Measurements from ENCODE around the gene CLEC3A.
"Not testable (repeated sequence)": the region's sequence is repeated elsewhere in the genome, so short reads cannot be mapped to it uniquely, and the experiment has no call there.

Gene CLEC3A, protein sequence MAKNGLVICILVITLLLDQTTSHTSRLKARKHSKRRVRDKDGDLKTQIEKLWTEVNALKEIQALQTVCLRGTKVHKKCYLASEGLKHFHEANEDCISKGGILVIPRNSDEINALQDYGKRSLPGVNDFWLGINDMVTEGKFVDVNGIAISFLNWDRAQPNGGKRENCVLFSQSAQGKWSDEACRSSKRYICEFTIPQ

DNA sequence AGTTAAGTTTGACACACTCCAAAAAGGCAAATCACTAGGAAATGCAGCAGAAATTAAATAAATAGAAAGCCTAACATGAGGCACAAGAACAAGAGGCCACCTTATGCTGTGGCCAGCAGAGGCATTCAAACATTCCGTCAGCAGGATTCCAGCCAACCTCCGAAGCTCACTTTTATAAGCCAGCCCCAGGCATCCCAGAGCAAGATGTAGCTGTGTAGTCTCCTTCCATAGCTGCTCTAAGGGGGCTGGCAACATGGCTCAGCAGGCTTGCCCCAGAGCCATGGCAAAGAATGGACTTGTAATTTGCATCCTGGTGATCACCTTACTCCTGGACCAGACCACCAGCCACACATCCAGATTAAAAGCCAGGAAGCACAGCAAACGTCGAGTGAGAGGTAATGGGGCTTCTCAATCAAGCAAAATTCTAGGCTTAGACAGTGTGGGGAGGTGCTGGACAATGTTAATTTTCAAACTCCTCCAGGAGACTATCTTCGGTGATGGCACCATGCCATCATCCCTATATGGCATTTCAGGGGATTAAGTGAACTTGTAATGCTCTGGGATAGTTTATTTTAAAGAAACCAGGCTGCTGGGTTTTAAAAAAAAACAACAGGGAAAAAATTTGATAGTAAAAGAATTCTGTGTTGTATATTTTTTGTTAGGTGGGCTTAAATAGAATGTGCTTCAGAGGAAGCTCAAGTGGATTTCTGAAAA, at the start of gene CLEC3A:
TSS of gene CLEC3A (plus strand) at position 202 of the 714 bp plus-strand sequence. CDS start at position 281, 79 bp downstream.
- DNase-seq (ENCODE audit: low read depth in 2 of 2): no peak

DNA sequence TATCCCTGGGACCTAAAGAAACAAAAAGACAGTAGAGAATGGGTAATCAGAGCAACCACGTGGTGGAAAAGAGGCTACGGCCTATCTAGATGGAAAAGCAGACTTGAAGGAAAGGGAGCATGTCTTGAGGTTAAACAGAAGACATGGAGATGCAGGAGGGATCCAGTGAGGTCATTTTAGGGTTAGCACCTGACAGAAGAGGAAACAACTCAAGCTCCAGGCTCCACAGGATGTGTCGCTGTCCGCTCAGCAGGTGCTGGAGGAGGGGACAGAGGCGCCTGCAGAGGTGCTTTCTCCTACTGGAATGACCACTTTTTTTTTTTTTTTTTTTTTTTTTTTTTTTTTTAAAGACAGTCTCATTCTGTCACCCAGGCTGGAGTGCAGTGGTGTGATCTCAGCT, 47.5 kb upstream of the CLEC3A start:
- DNase-seq (ENCODE audit: low read depth in 2 of 2): no peak

DNA sequence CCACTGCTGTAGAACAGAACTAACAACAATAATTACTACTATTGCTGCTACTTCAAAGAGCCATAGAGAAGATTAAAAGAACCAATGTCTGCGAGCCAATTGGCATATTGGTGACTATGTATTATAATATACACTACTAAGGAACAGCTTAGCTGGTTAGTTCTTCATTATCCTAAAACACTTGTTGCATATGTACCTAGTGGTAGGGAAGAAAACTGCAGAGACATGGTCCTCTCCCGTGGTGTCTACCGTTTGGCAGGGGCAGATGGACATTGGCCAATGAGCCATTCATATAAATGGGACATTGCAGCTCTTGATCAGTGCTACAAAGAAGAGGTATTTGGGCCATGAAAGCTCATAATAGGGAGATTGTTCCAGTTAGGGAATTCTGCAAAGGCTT, 46.4 kb upstream of the CLEC3A start:
- DNase-seq (ENCODE audit: low read depth in 2 of 2): no peak

DNA sequence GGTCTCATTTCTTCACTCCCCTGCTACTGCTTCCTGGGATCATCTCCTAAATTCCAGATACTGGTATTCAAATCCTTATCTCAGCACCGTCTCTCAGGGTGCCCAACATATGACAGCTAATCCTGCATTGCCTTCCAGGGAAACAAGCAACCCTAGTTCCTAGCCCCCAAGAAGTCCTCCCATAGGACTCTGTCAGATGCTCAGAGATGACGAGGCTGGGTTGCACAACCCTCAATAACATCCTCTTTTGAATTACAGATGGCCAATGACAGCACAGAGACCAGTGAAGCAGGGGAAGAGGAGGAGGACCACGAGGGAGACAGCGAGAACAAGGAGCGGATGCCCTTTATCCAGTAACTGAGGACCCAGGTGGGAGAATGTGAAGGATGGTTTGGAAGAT, 45.0 kb upstream of the CLEC3A start:
- no peak for DNase-seq (ENCODE audit: low read depth in 2 of 2)

DNA sequence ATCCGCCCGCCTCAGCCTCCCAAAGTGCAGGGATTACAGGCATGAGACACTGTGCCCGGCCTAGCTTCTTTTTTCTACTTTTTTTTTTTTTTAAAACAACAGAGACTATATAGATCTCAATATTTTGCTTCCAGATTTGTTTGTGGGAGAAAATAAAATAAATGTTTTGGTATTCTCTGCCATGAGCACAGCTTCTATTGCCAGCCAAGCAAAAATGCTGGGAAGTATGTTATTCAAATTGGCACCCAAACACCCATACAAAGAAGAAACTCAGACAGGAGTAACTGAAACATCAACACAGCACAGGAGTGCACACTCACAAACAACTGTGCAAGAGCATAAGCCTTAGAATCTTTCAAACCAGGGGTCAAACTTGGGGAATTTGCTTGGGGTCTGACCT, 37.2 kb upstream of the CLEC3A start:
- no peak for DNase-seq (ENCODE audit: low read depth in 2 of 2)

DNA sequence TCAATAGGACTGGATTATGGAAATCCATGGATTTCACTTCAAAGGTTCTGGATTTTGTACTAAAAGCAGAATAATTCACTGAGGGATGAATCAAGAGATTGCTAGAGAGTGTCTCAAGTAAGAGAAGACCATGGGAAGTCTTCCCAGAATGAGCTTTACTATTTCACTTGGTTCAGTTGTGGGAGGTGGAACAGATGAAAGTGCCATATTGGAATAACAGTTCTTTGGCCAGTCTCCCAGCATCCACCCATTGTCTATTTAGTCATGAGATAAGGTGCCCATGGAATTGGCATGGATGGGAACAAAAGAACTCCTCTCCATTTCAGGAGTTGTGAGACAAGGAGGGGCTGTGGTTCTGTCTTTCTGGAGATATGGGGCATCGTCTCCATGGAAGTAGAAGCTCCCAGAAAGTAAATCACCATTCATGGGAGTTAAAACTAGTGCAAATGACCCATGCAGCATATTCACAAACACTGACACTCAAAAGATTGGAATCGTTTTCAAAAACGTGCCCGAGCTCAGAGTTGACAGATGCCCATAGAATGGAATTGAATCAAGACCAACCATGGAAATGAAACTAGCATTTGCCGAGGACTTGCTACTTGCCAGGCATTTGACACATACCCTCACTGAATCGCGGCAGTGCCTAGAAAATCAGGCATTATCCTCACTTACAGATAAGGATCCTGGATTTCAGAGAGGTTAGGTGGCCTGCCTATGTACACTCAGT, 36.2 kb upstream of the CLEC3A start:
- DNase-seq (ENCODE audit: low read depth in 2 of 2): no peak

DNA sequence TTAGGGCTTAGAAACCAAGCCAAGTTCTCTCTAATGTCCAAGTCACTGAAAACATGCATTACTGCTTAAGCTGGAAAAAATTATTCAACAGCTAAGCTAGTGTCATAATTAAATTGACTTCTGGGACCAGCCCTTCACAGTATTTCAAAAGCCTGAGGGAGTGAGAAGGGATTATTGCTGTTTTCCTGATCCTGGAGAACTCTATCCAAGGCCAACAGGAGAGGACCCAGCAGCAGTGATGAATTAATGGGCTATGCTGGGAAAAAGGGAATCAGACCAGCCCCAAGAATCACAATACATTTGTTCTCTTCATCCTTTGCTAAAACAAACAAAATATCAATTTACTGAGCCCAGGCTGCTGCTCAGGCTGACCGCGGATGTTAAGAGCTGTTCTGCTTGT, 34.5 kb upstream of the CLEC3A start:
- DNase-seq (ENCODE audit: low read depth in 2 of 2): no peak

DNA sequence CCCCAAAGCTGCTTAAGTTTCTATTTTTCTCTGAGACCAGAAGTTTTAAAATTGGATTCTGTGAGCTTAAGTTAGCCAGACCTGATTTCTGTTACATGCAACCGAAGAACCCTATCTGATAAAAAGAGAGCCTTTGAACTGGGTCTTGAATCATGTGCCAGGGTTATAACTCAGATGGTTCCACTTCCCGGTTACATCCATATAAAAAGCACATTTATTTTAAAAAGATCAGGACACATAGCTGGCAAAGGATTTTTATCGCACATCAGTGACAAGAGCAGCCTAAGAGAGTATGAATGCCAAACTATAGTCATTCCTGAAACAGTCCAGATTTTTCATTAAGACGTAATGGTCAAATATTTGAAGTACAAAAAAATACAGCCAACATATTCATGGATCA, 32.5 kb upstream of the CLEC3A start:
- DNase-seq (ENCODE audit: low read depth in 2 of 2): no peak

DNA sequence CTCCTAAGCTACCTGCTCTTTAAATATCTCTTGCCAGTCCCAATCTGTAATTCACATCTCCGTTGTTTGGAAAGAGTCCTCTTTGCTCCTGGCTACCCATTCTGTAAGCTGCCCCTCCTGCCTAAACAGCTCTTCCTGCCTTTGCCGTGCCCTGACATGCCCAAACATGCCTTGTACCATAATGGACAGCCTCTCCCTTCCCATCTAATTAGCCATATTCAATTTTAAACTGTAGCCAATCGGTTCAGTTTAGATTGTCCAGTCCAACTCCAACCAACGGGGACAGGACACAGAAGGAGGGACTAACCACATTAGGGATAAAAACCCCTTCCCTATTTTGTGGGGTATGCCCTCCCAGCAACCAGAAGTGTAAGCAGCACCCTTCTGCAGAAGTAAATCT, 30.6 kb upstream of the CLEC3A start:
- DNase-seq (ENCODE audit: low read depth in 2 of 2): no peak

DNA sequence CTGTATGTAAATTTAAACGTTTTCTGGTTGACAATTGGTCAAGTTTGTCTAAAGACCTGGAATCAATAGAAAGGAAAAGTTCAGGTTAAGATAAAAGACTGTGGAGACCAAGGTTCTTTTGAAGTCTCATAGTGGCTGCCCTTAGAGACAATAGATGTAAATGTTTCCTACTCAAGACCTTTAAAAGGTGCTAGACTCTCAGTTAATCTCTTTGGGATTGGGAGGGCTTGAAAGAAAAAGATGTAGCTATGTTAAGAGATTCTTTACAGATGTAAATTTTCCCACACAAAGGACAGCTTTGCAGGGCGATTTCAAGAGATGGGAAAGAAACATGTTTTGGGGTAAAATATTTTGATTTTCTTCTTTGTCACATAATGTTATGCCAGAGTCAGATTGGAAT, 30.0 kb upstream of the CLEC3A start:
- DNase-seq (ENCODE audit: low read depth in 2 of 2): not testable (repeated sequence)

DNA sequence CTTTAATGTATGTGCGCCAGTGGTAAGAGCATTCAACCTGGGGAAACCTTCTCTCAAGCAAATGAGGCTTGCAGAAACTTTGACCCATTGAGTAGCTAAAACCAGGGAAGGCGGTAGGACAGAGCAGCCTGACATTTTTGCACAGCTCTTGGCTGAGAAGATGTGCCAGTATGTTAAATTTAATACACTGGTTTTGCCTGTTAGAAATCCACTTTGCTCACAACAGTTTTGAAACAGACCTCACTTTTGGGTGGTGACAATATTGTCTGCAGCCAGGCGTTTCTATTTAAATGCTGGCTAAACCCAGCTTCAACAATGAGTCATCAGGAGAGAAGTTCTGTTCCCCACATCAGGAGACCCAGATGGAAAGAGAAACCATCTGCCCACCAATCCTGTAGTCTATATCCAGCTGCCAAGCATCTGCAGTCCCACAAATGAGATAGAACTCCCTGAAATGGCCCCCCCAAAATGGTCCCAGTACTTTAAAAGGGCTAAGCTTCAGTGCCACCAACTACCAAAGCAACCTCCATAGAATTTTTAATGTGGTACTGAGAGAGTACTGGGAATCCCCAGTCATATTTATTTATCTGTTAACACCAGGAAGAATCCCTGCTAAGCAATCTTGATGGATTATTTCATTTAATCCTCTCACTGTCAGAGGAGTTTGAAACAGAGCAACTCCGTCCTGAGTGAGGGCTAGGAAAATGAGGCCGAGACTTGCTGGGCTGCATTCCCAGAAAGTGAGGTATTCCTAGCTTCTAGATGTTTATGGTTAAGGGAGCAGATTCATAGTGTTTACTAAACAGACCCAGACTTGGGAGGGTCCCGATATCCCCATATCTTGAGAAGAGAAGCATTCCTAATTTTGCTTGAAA, 29.0 kb upstream of the CLEC3A start:
- DNase-seq (ENCODE audit: low read depth in 2 of 2): no peak

DNA sequence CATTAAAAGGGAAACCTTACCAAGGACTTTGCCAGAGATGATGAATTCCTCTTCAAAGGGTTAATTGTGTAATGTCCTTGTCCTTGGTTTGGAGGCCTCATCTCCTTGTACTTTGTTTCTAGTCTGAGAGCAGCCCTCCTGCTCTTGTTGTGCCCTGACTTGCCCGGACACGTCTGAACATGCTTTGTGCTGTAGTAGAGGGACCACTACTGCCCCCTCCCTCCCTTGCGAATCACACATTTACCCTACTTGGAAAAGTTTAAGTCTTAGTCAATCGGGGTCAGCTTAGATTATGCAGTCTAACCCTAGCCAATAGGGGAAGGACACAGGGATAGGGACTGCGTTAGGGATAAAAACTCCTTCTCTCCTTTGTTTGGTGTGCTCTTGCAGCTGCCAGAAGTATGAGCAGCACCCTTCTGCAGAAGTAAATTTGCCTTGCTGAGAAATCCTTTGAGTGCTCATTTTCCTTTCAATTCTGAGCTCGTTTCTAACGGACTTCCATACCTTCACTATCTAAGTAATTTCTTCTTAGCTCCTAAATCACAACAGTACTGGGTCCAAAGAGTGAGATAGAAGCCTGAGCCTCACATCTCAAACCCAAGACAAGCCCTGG, 26.4 kb upstream of the CLEC3A start:
- no peak for DNase-seq (ENCODE audit: low read depth in 2 of 2)

DNA sequence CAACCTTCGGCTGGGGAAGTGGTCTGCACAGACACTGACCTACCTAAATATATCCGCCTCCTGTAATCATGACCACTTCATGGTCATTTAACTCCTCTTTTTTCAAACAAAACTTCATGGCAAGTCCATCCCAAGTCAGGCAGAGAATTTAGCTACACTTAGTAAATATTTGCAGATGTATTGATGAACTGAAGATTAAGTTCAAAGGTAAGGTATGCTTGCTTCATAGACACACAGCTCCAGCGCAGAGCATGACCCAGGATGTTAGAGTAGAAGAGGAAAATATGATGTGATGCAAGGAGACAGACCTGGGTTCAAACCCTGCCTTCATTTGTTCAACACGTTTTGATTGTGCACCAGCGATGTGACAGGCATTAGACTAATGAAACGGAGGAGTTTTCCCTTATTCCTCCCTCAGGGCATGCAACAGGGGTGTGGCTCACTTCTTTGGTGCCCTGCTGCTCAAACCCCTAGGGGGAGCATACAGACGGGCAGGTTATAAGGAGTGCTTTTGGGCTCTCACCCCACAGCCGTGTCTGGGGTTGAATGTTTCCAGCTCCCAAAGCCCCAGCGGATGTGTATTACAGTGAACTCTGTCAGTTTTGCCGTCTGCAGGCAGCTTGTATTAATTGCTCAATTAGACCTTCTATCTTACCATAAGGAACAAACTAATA, 23.9 kb upstream of the CLEC3A start:
- no peak for DNase-seq (ENCODE audit: low read depth in 2 of 2)

DNA sequence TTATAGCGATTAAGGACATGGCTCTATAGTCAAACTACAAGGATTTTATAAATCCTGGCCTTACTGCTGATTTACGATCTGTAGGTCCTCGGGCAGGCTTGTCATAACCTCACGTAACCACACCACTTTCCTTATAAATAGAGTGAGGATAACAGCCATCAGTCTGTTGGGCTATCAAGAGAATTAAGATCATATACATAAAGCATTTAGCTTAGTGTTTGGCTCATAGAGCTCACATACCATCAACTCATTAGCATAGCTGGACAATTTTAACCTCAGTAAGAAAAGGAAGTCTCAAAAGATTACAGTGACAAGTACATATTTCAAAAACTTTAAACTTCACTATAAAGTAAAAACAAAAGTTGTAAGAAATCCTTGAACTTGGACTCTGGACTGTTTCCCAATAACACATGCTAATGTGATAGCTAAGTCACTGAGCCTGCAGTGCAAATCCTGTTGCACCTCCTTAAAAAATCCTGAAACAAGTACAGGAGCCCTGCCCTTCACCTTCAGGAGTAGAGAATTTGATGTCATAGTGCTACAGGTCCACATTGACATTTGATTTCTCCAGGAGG, 20.8 kb upstream of the CLEC3A start:
- no peak for DNase-seq (ENCODE audit: low read depth in 2 of 2)

DNA sequence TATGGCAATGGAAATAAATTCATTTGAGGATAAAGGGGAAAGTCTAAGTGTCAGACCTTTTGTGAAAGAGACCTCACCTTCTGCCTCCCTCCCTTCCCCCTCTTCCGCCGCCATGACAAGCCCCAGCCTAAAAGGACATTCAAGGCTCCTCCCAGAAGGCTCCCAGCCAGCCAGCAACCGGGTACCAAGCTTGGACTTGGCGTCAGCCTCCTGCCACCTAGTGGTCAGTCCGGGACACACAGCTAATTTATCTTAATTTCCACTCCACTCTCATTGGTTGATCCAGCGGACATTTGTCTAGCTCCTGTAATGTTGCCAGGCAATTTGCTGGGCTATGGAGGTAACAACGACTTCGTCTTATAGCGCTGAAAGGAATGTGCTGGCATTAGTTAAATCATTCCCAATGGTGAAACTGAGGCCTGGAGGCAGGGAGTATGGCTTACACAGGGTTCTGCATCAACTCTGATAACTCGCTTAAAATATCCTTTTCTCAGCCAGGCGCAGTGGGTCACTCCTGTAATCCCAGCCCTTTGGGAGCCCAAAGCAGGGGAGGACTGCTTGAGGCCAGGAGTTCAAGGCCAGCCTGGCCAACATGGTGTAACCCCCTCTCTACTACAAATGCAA, 19.3 kb upstream of the CLEC3A start:
- DNase-seq (ENCODE audit: low read depth in 2 of 2): peak; percentile 3 to 4

DNA sequence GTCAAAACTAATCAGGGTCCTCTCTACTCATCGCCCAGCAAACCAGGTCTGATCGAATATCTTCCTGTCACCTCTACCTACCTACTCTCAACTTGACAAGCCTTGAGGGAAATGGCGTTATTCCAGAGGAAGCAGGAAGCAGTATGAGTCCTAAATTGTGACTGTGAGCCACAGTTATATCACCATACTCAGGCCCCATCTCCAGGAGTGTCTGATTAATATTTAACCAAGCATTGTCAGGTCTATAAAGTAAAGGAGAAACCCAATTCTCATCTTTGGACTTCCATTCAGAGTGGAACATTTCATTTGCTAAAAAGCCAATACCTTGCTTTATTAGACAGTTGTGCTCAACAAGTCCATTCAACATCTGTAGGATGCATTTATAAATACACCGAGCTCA, 17.8 kb upstream of the CLEC3A start:
- DNase-seq (ENCODE audit: low read depth in 2 of 2): no peak

DNA sequence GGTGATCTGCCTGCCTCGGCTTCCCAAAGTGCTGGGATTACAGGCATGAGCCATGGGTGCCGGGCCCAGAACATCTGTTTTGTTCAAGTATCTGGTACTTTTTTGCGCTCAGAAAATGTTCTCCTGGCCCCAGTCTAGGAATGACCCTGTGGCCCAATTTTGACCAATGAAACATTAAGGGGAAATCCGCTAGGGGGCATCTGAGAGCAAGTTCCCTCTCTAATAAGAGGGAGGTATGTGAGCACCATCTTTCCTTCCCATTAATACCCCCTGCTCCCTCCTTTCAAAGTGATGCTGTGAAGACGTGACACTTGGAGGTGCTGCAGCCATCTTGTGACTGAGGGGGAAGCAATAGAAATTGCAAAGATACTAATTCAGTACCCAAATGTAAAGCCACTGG, 16.5 kb upstream of the CLEC3A start:
- no peak for DNase-seq (ENCODE audit: low read depth in 2 of 2)

DNA sequence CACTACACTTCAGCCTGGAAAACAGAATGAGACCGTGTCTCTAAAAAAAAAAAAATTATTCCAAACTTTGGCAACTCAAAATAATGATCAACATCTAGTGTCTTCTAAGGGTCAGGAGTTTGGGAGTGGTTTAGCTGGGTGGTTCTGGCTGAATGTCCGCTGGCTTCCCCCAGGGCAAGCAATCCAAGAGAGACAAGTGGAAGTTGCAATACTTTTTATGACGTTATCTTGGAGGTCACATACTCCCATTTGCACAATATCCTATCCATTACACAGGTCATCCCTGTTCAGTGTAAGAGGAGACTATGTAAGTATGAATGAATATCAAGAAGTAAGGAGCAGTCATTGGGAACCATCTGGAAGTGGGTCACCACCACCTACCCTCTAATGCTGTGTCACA, 15.2 kb upstream of the CLEC3A start:
- no peak for DNase-seq (ENCODE audit: low read depth in 2 of 2)

DNA sequence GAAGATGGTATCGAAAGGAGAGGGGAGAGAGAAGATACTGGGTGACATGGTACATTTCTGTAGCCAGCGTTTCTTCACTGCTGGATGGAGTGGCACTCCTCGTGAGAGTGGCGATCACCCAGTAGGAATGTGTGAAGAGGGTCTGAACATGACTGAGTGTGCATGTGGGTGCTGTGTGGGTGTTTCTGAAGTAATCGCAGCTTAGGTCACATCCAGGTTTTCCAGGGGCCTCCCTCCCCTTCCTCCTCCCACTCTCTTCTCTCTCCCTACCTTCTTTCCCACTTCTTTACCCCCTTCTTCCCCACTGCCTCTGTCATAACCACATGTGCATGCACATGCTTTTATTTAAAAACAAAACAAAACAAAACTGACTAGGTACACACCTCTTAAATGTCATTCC, 1.8 kb downstream of the CLEC3A start:
- no peak for DNase-seq (ENCODE audit: low read depth in 2 of 2)

DNA sequence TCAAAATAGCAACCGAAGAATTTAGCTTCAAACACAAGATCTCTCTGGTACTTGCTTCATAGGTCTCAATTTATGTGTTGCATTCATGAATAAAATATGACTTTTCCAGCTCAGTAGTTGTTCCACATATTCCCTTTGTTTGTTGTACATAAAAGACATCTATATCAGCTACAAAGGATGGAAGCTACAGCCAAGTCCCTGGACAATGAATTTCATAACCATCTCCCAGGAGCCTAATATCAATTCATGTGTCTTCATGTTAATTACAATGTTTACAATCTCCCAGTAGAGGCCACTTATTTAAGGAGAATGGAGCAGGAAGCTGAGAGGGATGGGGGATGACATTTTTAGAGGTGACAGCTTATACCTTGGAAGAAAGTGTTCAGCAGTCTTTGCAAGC, 3.3 kb downstream of the CLEC3A start:
- no peak for DNase-seq (ENCODE audit: low read depth in 2 of 2)
